ENCODE results near the gene ATP8A2. TPM values are rescaled to one million over a fixed set of nuclear protein-coding genes. Genes with fewer than 3 reads are reported as not detected.

Gene ATP8A2
- total RNA-seq, 1 experiment from 2014 or later: 0.26 TPM

GRCh38 chr13:25574437-25575411 is 202.9 kb downstream of the ATP8A2 start:
- in situ Hi-C loops (cut with HindIII; ENCODE audit: low pct_unique_long_range_greater_than_20kb, low sequenced_read_pairs): no loop called here
- peak; percentile 94 for DNase-seq (ENCODE audit: low read depth, low spot score)

- DNase-seq (ENCODE audit: low read depth, low spot score): no peak
- in situ Hi-C loops (cut with HindIII; ENCODE audit: low pct_unique_long_range_greater_than_20kb, low sequenced_read_pairs): no loop called here
Measured at GRCh38 chr13:25575562-25575961, 203.8 kb downstream of the ATP8A2 start.

GRCh38 chr13:25578526-25578925 is 206.8 kb downstream of the ATP8A2 start:
- DNase-seq (ENCODE audit: low read depth, low spot score): no peak
- in situ Hi-C loops (cut with HindIII; ENCODE audit: low pct_unique_long_range_greater_than_20kb, low sequenced_read_pairs): no loop called here

- in situ Hi-C loops (cut with HindIII; ENCODE audit: low pct_unique_long_range_greater_than_20kb, low sequenced_read_pairs): no loop called here
- DNase-seq (ENCODE audit: low read depth, low spot score): no peak
Measured at GRCh38 chr13:25579221-25579620, 207.4 kb downstream of the ATP8A2 start.

GRCh38 chr13:25581351-25581750 is 209.6 kb downstream of the ATP8A2 start:
- in situ Hi-C loops (cut with HindIII; ENCODE audit: low pct_unique_long_range_greater_than_20kb, low sequenced_read_pairs): no loop called here
- no peak for DNase-seq (ENCODE audit: low read depth, low spot score)

- in situ Hi-C loops (cut with HindIII; ENCODE audit: low pct_unique_long_range_greater_than_20kb, low sequenced_read_pairs): no loop called here
- no peak for DNase-seq (ENCODE audit: low read depth, low spot score)
Measured at GRCh38 chr13:25584087-25584486, 212.3 kb downstream of the ATP8A2 start.

- in situ Hi-C loops (cut with HindIII; ENCODE audit: low pct_unique_long_range_greater_than_20kb, low sequenced_read_pairs): no loop called here
- DNase-seq (ENCODE audit: low read depth, low spot score): no peak
Measured at GRCh38 chr13:25585000-25585399, 213.2 kb downstream of the ATP8A2 start.

- no peak for DNase-seq (ENCODE audit: low read depth, low spot score)
- in situ Hi-C loops (cut with HindIII; ENCODE audit: low pct_unique_long_range_greater_than_20kb, low sequenced_read_pairs): no loop called here
Measured at GRCh38 chr13:25587326-25587980, 215.7 kb downstream of the ATP8A2 start.

- in situ Hi-C loops (cut with HindIII; ENCODE audit: low pct_unique_long_range_greater_than_20kb, low sequenced_read_pairs): no loop called here
- no peak for DNase-seq (ENCODE audit: low read depth, low spot score)
Measured at GRCh38 chr13:25588336-25589060, 216.7 kb downstream of the ATP8A2 start.

GRCh38 chr13:25598421-25598820 is 226.6 kb downstream of the ATP8A2 start:
- in situ Hi-C loops (cut with HindIII; ENCODE audit: low pct_unique_long_range_greater_than_20kb, low sequenced_read_pairs): no loop called here
- DNase-seq (ENCODE audit: low read depth, low spot score): no peak

GRCh38 chr13:25602176-25602575 is 230.4 kb downstream of the ATP8A2 start:
- in situ Hi-C loops (cut with HindIII; ENCODE audit: low pct_unique_long_range_greater_than_20kb, low sequenced_read_pairs): no loop called here
- DNase-seq (ENCODE audit: low read depth, low spot score): no peak

- DNase-seq (ENCODE audit: low read depth, low spot score): no peak
- in situ Hi-C loops (cut with HindIII; ENCODE audit: low pct_unique_long_range_greater_than_20kb, low sequenced_read_pairs): no loop called here
Measured at GRCh38 chr13:25604106-25604505, 232.3 kb downstream of the ATP8A2 start.

- in situ Hi-C loops (cut with HindIII; ENCODE audit: low pct_unique_long_range_greater_than_20kb, low sequenced_read_pairs): no loop called here
- no peak for DNase-seq (ENCODE audit: low read depth, low spot score)
Measured at GRCh38 chr13:25607096-25607495, 235.3 kb downstream of the ATP8A2 start.

GRCh38 chr13:25608181-25608580 is 236.4 kb downstream of the ATP8A2 start:
- DNase-seq (ENCODE audit: low read depth, low spot score): no peak
- in situ Hi-C loops (cut with HindIII; ENCODE audit: low pct_unique_long_range_greater_than_20kb, low sequenced_read_pairs): no loop called here

GRCh38 chr13:25616674-25617073 is 244.9 kb downstream of the ATP8A2 start:
- DNase-seq (ENCODE audit: low read depth, low spot score): no peak
- in situ Hi-C loops (cut with HindIII; ENCODE audit: low pct_unique_long_range_greater_than_20kb, low sequenced_read_pairs): no loop called here

GRCh38 chr13:25619897-25620296 is 248.1 kb downstream of the ATP8A2 start:
- no peak for DNase-seq (ENCODE audit: low read depth, low spot score)
- in situ Hi-C loops (cut with HindIII; ENCODE audit: low pct_unique_long_range_greater_than_20kb, low sequenced_read_pairs): no loop called here

- in situ Hi-C loops (cut with HindIII; ENCODE audit: low pct_unique_long_range_greater_than_20kb, low sequenced_read_pairs): no loop called here
- DNase-seq (ENCODE audit: low read depth, low spot score): no peak
Measured at GRCh38 chr13:25625414-25625813, 253.6 kb downstream of the ATP8A2 start.

GRCh38 chr13:25630329-25630900 is 258.6 kb downstream of the ATP8A2 start:
- in situ Hi-C loops (cut with HindIII; ENCODE audit: low pct_unique_long_range_greater_than_20kb, low sequenced_read_pairs): no loop called here

More at GRCh38 chr13:25630329-25630900, 258.6 kb downstream of the ATP8A2 start:
- DNase-seq (ENCODE audit: low read depth, low spot score): no peak

Data from SK-MEL-5 (cell line).